HG03066 (cell line): ENCODE measurements around the gene HSD17B14.
"Not testable (repeated sequence)": the region's sequence is repeated elsewhere in the genome, so short reads cannot be mapped to it uniquely, and the experiment has no call there.

ENCODE experiments used
- ATAC-seq: cut with Tn5 transposase; IDR thresholded peaks from one replicate; pipeline ENCODE4 v1.9.1; 2021; ENCODE audit warnings: low read depth; ENCODE audit not compliant: unreplicated experiment

Gene HSD17B14

GRCh38 chr19:48867746-48868113 is 31.4 kb upstream of the HSD17B14 start:
- no peak for ATAC-seq

DNA sequence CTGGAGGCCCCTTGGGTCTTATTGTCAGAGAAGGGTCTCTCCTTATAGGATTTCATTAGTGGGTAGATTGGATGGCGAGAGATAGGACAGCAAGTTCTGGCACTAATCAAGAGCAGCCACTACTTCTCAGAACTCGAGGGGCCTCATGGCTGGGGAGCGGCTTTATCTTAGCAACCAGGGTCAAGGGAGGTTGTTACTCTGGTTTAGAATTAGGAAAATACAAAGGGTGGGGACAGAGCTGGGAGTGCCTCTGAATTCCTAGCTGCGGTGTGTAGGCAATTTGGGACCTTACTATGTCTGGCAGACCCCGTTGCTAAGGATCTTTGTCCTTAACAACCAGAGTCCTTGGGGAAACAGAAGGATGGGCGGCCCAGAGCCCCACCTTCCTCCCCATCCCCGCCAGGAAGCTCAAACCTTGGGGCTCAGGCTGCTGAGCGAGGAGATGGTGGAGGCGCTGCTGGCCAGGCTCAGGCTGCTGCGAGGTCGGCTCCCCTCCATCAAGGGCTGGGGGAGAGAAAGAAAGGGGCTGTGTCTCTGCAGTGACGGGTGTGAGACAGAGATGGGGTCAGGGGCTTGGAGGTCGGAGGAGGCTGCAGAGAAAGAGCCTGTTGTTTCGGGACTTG is 30.9 kb upstream of the HSD17B14 start:
- ATAC-seq: no peak

- ATAC-seq: no peak
Observed at GRCh38 chr19:48866692-48867091, 30.4 kb upstream of the HSD17B14 start.

DNA sequence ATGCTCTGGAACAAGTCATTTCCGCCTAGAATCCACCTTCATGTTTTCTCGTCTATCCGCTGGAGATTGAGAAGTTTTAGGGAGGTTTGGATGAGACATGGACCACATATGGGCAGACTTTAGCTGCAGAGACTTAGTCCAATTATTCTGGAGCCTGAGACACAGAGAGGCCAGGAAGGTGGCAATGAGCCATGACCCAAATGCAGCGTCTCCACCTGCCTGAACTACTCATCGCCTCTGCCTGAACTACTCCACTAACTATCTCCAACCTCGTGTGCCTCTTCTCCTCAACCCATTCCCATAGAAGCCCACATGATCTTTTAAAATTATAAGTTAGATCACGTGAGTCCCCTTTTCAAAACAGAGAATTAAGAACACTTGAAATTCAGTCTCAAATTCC is 26.5 kb upstream of the HSD17B14 start:
- ATAC-seq: no peak

DNA sequence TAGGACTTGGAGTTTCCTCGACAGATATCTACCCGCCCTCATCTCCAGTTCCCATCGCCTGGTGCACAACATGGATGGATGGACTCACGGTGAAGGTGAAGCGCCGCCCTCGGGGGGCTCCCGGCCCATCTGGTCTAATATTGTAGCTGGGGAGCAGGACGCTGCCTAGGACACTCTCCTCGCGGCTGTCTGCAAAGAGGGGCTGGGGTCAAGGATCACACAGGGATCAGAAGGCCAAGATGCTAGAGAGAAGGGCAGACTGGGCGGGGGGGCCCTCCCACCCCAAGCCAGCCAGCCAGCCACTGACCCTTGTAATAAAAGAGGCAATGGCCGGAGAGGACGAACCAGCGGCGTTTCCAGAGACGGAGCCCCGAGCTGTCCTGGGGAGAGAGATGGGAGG is 25.0 kb upstream of the HSD17B14 start:
- no peak for ATAC-seq

DNA sequence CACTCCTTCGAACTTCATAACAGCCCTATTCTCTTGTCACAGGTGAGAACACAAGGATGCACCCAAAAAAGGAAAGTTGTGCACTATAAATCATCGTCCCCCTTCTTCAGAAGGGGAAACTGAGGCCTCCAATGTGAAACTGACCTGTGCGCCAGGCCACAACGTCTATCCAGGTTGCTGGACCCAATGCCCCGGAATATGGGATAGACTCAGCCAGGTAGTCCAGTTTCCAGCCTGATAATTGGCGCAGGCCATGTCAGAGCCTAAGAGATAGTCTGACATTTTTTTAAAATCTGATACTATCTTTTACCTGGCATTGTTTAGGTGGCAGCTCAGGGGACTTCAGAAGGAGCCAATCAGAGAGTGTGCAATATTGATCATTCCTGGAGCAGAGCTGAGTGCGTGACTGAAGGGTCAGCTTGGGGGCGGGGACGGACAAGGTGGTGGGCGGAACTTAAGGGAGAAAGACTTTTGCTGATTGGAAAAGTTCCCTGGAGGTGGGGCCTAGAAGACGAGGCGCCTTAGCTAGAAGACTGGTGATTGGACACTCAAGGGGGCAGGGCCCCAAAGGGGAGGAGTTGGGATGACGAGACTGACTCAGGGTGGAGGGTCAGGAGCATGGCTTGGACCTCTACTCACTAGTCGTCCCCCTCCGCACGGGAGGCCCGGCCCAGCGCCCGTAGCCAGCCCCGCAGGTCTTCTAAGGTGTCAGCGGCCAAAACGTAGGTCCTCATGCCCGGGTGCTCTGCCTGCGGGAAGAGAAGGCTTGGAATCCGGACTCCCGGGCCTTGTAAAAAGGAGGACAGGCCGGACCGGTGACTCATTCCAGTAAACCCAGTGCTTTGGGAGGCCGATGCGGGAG is 23.7 kb upstream of the HSD17B14 start:
- no peak for ATAC-seq

DNA sequence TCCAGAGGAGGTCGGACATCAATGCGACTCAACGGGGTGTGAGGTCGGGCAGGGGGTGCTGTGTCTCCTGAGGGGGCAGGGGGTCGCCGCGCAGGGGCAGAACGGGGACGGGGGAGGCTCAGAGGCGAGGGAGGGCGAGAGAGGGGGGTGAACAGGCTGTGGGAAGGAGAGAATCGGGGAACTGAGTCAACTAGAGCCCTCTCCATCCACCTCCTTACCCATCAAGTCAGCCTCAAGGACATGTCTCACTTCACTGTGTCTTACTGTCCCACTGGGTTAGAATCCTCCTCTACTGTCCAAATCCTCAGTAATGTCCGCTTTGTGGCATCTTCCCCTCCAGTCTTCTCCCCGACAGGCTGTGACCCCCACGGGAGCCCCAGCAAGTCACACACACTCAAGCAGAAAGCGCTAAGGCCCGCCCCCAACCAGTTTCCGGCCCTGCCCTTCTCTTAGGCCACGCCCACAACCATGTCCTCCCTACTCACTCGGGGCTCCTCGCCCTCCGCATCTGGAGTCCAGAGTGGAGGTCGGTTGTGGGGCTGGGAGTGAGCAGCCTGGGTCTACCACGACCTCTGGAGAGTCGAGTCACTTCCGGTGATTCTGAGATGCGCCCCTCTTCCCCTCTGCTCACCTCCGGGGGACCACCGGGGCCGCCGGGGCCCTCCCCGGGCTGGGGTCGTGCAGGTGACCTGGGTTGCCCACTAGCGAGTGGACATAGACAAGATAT is 22.9 kb upstream of the HSD17B14 start:
- ATAC-seq: no peak

DNA sequence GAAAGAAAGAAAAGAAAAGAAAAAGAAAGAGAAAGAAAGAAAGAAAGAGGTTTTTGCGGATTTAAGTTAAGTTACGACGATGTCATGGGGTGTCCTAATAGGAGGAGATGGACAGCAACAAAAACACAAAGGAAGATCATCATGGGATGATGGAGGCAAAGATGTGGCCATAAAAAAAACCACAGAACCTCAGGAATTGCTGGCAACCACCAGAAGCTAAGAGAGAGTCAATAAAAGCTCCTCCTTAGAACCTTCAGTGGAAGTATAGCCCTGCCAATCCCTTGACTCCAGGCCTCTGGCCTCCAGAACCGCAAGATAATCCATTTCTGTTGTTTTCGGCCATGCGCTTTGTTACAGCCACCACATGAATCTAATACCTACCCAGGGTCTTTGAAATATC is 20.6 kb upstream of the HSD17B14 start:
- no peak for ATAC-seq

DNA sequence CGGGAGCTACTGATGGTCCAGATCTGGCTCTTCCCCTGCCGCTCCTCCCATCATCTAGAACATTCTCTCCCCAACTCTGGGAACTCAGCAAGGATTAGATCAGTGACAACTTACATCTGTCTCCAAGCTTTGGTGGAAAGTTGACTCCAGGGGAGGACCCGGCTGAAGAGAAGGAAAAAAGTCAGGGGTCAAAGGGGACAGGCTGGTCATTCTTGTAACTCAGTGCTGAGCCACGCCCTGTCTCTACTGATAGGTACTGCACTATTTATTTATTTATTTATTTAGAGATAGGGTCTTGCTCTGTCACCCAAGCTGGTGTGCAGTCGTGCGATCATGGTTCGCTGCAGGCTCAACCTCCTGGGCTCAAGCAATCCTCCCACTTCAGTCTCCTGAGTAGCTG is 17.8 kb upstream of the HSD17B14 start:
- no peak for ATAC-seq

DNA sequence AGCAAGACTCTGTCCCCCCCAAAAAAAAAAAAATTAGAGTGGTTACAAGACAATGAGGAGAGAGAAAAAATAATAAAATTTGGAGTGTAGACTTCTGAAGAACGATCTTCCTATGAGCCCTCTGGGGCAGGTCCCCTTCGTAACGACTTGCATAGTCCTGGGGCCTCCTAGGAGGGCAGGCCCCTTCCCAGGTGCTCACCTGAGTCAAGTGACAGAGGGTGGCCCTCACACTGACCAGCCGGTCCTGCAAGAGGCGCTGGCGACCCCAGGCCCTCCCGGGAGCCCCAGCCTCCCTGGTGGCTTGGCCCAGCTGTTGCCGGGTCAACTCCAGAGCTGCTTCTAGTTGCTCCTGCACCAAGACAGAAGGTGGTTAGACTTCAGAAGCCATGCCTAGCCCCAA is 17.2 kb upstream of the HSD17B14 start:
- ATAC-seq: no peak

DNA sequence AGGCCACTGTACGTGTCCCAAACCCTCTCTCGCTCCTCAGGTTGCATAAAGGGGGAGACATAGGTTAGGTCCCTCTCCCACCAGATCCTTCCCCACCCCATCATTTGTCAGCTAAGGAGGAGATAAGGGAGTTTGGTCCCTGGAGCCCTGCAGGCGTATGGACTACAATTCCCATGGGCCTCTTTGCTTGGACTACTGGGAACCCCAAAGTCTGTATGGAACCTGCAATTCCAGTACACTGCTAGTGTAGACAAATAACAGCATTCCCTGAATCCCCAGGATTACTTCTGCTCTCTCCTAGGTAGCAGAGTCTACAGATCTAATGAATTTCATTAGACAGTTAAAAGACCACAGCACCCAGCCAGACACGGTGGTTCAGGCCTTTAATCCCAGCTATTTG is 16.0 kb upstream of the HSD17B14 start:
- no peak for ATAC-seq

DNA sequence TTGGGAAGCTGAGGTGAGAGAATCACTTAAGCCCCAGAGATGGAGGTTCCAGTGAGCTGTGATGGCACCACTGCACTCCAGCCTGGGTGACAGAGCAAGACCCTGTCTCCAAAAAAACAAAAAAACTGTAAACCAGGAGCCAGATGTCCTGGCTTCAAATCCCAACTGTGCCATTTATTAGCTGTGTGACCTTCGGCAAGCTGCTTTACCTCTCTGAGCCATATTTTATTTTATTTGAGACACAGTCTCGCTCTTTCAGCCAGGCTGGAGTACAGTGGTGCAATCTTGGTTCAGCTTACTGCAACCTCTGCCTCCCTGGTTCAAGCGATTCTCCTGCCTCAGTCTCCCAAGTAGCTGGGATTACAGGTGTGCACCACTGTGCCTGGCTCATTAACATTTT is 10.4 kb upstream of the HSD17B14 start:
- not testable (repeated sequence) for ATAC-seq

GRCh38 chr19:48845384-48845783 is 9.1 kb upstream of the HSD17B14 start:
- no peak for ATAC-seq

DNA sequence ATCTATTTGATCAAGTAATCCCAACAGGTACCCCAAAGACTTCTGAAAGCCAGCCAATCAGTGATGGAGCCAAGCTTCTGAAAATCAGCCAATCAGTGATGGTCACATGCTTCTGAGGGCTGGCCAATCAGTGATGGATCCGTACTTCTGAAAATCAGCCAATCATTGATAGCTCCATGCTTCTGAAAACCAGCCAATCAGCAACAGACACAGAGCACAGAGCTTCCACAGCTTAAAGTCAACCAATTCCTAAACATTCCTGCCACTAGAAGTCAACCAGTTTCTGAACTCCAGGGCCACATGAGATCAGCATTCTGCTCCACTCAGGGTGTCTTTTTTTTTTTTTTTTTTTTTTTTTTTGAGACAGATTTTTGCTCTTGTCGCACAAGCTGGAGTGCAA is 8.2 kb upstream of the HSD17B14 start:
- ATAC-seq: no peak

DNA sequence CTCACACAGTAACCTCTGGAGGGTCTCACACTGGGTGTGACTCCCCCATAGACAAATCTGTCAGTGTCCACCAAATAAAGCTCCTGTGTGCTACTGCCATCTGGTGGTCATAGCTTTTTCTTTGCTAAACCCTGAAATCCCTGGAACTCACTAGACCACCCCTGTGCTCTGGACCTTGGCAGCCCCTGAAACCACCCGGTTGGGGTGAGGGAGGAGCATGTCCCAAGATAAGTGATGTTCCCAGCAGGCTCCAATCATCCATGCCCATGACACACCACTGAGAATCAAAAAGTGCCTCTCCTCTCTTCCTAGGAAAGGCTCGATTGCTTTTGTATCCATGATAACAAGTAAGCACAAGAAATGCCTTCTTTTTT is 6.5 kb upstream of the HSD17B14 start:
- ATAC-seq: no peak

- no peak for ATAC-seq
Observed at GRCh38 chr19:48841571-48841970, 5.3 kb upstream of the HSD17B14 start.

- ATAC-seq: no peak
Observed at GRCh38 chr19:48841047-48841446, 4.8 kb upstream of the HSD17B14 start.

- no peak for ATAC-seq
Observed at GRCh38 chr19:48837687-48838086, 1.4 kb upstream of the HSD17B14 start.

- no peak for ATAC-seq
Observed at GRCh38 chr19:48837051-48837524, 797 bp upstream of the HSD17B14 start.

DNA sequence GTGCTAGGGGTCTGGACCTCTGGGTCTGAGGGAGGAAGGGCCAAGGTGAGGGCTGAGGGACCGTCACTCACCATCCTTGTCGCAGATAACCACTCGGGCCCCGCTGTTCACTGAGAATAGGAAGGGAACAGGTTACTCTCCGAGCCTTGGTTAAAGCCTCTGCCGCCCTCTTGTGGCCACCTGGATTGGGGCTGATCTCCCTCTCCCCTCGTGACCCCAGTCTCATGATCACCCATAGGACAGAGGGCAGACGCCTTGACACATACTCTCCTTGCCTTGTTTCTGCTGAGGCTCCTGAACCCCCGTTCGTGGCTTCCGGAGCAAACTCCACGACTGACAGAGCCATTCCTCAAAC is 580 bp downstream of the HSD17B14 start:
- ATAC-seq: no peak

DNA sequence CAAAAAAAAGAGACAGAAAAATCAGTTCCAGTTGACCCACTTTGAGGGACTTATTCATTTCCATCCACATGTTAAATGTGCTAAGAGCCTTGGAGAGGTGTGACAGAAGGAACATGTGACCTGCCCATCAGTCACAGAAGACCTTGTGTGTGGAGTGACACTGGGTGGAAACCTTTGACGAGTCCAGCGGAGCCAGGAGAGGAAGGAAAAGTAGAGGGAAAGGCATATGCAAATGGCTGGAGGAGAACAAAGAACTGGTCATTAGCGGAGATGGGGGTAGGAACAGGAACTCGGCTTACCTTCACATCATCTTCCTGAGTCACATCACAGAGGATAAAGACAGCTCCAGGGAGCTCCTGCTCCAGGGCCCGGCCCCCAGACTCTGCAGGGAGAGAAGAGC is 2.3 kb downstream of the HSD17B14 start:
- no peak for ATAC-seq

- no peak for ATAC-seq
Observed at GRCh38 chr19:48833049-48833448, 3.2 kb downstream of the HSD17B14 start.
